Gastroesophageal sphincter (tissue), 4 donors: ENCODE results near the gene ZNF471. TPM values are rescaled to one million over a fixed set of nuclear protein-coding genes. Genes with fewer than 3 reads are reported as not detected.

ENCODE experiments used
- ATAC-seq: fragments of 150-250 bp; one replicate; pipeline ENCODE4 v1.9.1; 2016; ENCODE audit warnings: mild to moderate bottlenecking, moderate library complexity
- H3K27ac ChIP-seq, 4 donors: fragments of 200-600 bp; sonication (generic) in 3 of 4; 1 replicate in 3 of 4; 2 replicates in 1 of 4; pipeline ENCODE4 v1.5.1; 2016 to 2019
- H3K27me3 ChIP-seq: fragments of 200-600 bp; sonication (generic); one replicate; pipeline ENCODE4 v1.5.1; 2019
- H3K36me3 ChIP-seq, 2 donors: fragments of 200-600 bp; sonication (generic); one replicate each; pipeline ENCODE4 v1.5.1; 2019; ENCODE audit warnings: control low read depth in 1 of 2
- H3K4me1 ChIP-seq, 3 donors: fragments of 200-600 bp; sonication (generic); 1 replicate in 2 of 3; 2 replicates in 1 of 3; pipeline ENCODE4 v1.5.1; 2016 to 2019; ENCODE audit warnings: control low read depth in 2 of 3
- H3K4me3 ChIP-seq, 2 donors: fragments of 200-600 bp; sonication (generic); one replicate each; pipeline ENCODE4 v1.5.1; 2019; ENCODE audit warnings: mild to moderate bottlenecking in 1 of 2, moderate library complexity in 1 of 2
- H3K9me3 ChIP-seq, 3 donors: fragments of 200-600 bp; sonication (generic); one replicate each; pipeline ENCODE4 v1.5.1; 2017 to 2019; ENCODE audit warnings: control low read depth in 2 of 3
- CTCF ChIP-seq, 4 experiments: fragments of 200-600 bp in 2 of 4; fragments of 450-650 bp in 2 of 4; sonication (generic) in 1 of 4; IDR thresholded peaks; one replicate each; pipeline ENCODE4 v1.5.1; 2017 to 2019; ENCODE audit warnings: antibody characterized with exemption in 4 of 4, mild to moderate bottlenecking in 2 of 4, moderate library complexity in 2 of 4
- EP300 ChIP-seq: sonication (generic); formaldehyde crosslinking; IDR thresholded peaks from one replicate; pipeline ENCODE4 v1.6.1; 2017; ENCODE audit warnings: antibody characterized with exemption, mild to moderate bottlenecking
- POLR2A ChIP-seq, 2 donors: fragments of 450-650 bp; IDR thresholded peaks; one replicate each; pipeline ENCODE4 v1.6.1; 2017; ENCODE audit warnings: antibody characterized with exemption in 2 of 2, mild to moderate bottlenecking in 2 of 2, moderate library complexity in 1 of 2
- POLR2AphosphoS5 ChIP-seq: sonication (generic); formaldehyde crosslinking; IDR thresholded peaks from one replicate; pipeline ENCODE4 v1.6.1; 2017; ENCODE audit warnings: antibody characterized with exemption
- WGBS, 2 donors: methylation state at CpG; one replicate each; pipeline ENCODE4 v1.1.5; 2018; ENCODE audit warnings: low coverage in 1 of 2; 5-methylcytosine and 5-hydroxymethylcytosine counted together
- total RNA-seq, 4 donors: library from RNA; depleted of rRNA; stranded (reverse); fragments of >200 nt; gene quantifications; one replicate each; pipeline ENCODE4 v1.1.0, GENCODE V29; 2016

Gene ZNF471
- 10 to 100 TPM in 2 of 4 donors, 1 to 10 TPM in 2; 8.4 to 18.7 (median 10.2) TPM for total RNA-seq

- no peaks in the 10 kb centered on the region for H3K27me3 ChIP-seq
- no peak for TF ChIP-seq EP300
- TF ChIP-seq CTCF (IDR thresholded peaks at IDR 0.05) = no peak
- peak; percentile 27 for TF ChIP-seq POLR2AphosphoS5
- TF ChIP-seq POLR2A (IDR thresholded peaks at IDR 0.05) = peak in 1 of 2 donors; percentile 12
- WGBS, 2 donors = 0% methylated on average over 2 to 3 of the region's 74 CpGs
Measured at GRCh38 chr19:56507446-56508289, at the start of gene ZNF471. ZNF471 (plus strand) TSS chr19:56507855; CDS start chr19:56511572, 3,717 bp downstream.

GRCh38 chr19:56474308-56474707 lies 33.3 kb upstream of the ZNF471 start:
- Histone ChIP-seq H3K27me3 (no peaks in the 10 kb centered on the region), H3K36me3 (peaks cover 0 to 49% of the 10 kb centered on the region in 2 donors), H3K4me1 (peaks cover 0 to 27% (median 10%) of the 10 kb centered on the region in 3 donors), H3K27ac (no peak overlapping the region), H3K4me3 (no peak overlapping the region), H3K9me3 (peaks cover 0 to 63% (median 0%) of the 10 kb centered on the region in 3 donors)
- no peak for ATAC-seq
- 53 to 58% methylated on average over 2 to 3 of the region's 3 CpGs for WGBS, 2 donors
- TF ChIP-seq POLR2A (IDR thresholded peaks at IDR 0.05) (no peak), POLR2AphosphoS5 (no peak), CTCF (IDR thresholded peaks at IDR 0.05) (no peak), EP300 (no peak)

More at GRCh38 chr19:56507446-56508289, at the start of gene ZNF471:
- H3K36me3 ChIP-seq = peaks cover 0 to 16% of the 10 kb centered on the region in 2 donors
- ATAC-seq = peak; percentile 100
- H3K4me3 ChIP-seq = peak within 1 kb of the TSS; percentile 50 to 71
- peaks cover 0 to 9% (median 6%) of the 10 kb centered on the region in 3 donors for H3K4me1 ChIP-seq
- peaks cover 0 to 10% (median 0%) of the 10 kb centered on the region in 3 donors for H3K9me3 ChIP-seq
- peak within 1 kb of the TSS; percentile 65 to 99 (median 96) for H3K27ac ChIP-seq

DNA sequence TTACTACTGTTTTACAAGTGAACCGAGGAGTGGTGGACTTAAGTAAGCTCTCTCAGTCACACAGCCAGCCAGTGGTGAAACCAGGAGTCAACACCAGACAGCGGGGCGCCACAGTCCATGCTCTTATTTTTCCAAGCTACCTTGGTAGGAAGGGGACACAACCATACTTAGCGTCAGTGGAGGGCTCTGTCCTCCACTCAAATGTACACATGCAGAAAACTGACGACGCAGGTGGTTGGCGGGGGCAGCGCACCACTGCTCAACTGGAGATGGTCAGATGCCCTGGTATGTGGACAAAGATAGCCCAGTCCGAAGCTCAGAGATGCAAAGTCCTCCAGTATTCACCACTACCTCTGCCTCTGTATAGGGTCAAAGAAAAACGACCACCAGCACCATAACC lies 31.6 kb upstream of the ZNF471 start:
- peak overlapping the region in 1 of 2 donors; percentile 84 for H3K4me3 ChIP-seq
- peaks cover 0 to 55% (median 0%) of the 10 kb centered on the region in 3 donors for H3K9me3 ChIP-seq

DNA sequence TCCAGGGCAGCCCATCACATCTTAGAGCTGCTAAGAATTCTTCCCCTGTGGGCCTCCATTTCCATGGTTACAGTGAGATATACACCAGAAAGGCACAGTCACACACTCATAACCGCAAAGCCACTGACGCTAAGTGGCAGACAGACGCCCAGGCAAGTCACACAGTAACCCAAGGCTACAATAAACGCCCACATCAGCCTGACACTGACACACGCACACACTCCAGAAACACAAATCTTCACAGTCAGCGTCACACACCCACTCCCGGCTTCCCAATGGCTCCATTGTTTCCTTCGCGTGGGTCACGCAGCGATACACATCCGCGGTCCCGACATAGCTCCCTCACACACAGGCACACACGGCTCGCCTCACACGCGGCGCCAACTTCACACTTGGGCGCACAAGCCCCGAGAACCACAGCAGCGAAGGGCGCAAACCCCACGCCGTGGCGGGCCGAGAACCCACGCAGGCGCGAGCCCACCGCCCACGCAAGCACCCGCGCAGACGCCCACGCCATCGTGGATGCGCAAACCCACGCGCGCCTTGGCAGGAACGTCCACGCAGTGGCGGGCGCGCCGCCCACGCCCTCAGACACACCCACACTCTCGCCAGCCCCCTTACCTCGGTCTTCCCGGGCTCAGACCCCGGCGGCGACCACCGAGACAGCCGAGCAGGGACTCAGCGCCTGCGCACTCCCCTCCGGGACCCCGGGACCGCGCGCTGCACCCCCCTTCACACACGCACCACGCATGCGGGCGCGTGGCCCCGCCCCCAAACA lies 30.8 kb upstream of the ZNF471 start, which contains the start of gene ZNF667:
Gene ZNF667 (minus strand): TSS at position 695 of the 778 bp plus-strand sequence. CDS start 14,975 bp downstream, outside the sequence.
- ATAC-seq = no peak
- 0% methylated on average over 4 of the region's 69 CpGs; no CpG with 5 or more reads in 1 of the 2 donors for WGBS, 2 donors

More for the DNA sequence above, 31.6 kb upstream of the ZNF471 start:
- H3K36me3 ChIP-seq = peaks cover 0 to 38% of the 10 kb centered on the region in 2 donors
- no peak for ATAC-seq
- no peak overlapping the region for H3K27ac ChIP-seq
- WGBS, 2 donors = 80% methylated on average over 9 of the region's 10 CpGs; no CpG with 5 or more reads in 1 of the 2 donors
- H3K4me1 ChIP-seq = peaks cover 0 to 30% (median 10%) of the 10 kb centered on the region in 3 donors
- no peaks in the 10 kb centered on the region for H3K27me3 ChIP-seq
- TF ChIP-seq EP300 = no peak
- no peak for TF ChIP-seq POLR2A (IDR thresholded peaks at IDR 0.05)
- TF ChIP-seq CTCF (IDR thresholded peaks at IDR 0.05) = no peak
- TF ChIP-seq POLR2AphosphoS5 = no peak

More for the DNA sequence above, 30.8 kb upstream of the ZNF471 start, which contains the start of gene ZNF667:
- Histone ChIP-seq H3K4me3 (peak within 1 kb of the TSS; percentile 60 to 84), H3K9me3 (peaks cover 0 to 57% (median 0%) of the 10 kb centered on the region in 3 donors), H3K36me3 (peaks cover 0 to 34% of the 10 kb centered on the region in 2 donors), H3K4me1 (peaks cover 0 to 30% (median 10%) of the 10 kb centered on the region in 3 donors), H3K27ac (peak within 1 kb of the TSS; percentile 11 to 89 (median 82)), H3K27me3 (no peaks in the 10 kb centered on the region)
- TF ChIP-seq EP300 (no peak), CTCF (IDR thresholded peaks at IDR 0.05) (no peak), POLR2AphosphoS5 (no peak), POLR2A (IDR thresholded peaks at IDR 0.05) (no peak)
